GM18858 (cell line): ENCODE data around the gene TBCD.
"Not testable (repeated sequence)": the region's sequence is repeated elsewhere in the genome, so short reads cannot be mapped to it uniquely, and the experiment has no call there.

Source experiments
- ATAC-seq: cut with Tn5 transposase; IDR thresholded peaks from one replicate; pipeline ENCODE4 v1.9.1; 2021; ENCODE audit not compliant: unreplicated experiment

Gene TBCD

GRCh38 chr17:82985428-82985805, 233.6 kb downstream of the TBCD start:
- no peak for ATAC-seq

GRCh38 chr17:82985973-82986372, 234.1 kb downstream of the TBCD start:
- no peak for ATAC-seq

GRCh38 chr17:82989051-82989450, 237.2 kb downstream of the TBCD start:
- not testable (repeated sequence) for ATAC-seq

- ATAC-seq, result no peak
Observed at GRCh38 chr17:82989881-82990280, 238.0 kb downstream of the TBCD start.

- no peak for ATAC-seq
Observed at GRCh38 chr17:82993005-82993404, 241.1 kb downstream of the TBCD start.
